Astrocyte (in vitro differentiated cells and primary cell): Measurements from ENCODE around the gene P2RY12. TPM values are rescaled to one million over a fixed set of nuclear protein-coding genes. Genes with fewer than 3 reads are reported as not detected.

Experiments used
- DNase-seq: peaks from one replicate; pipeline ENCODE4 v3.0.0-alpha.2; 2010; ENCODE audit warnings: low read depth
- FAIRE-seq: peaks from 2 replicates; lab custom pipeline; 2011; peaks lifted over from hg19 to GRCh38; lab: Jason Lieb, UNC
- H2AFZ ChIP-seq: 2 replicates; pipeline ENCODE4 v1.6.0; 2012; ENCODE audit warnings: low read depth, low read length, inconsistent platforms
- H3K27ac ChIP-seq: 2 replicates; pipeline ENCODE4 v1.5.1; 2011; ENCODE audit warnings: low read depth, low read length, inconsistent platforms
- H3K27me3 ChIP-seq: 2 replicates; pipeline ENCODE4 v1.6.0; 2011; ENCODE audit warnings: low read length, inconsistent platforms; ENCODE audit not compliant: insufficient read depth
- H3K36me3 ChIP-seq: 2 replicates; pipeline ENCODE4 v1.5.1; 2011; ENCODE audit warnings: low read length, inconsistent platforms; ENCODE audit not compliant: insufficient read depth
- H3K4me1 ChIP-seq: 2 replicates; pipeline ENCODE4 v1.5.1; 2011; ENCODE audit warnings: low read length, inconsistent platforms; ENCODE audit not compliant: insufficient read depth
- H3K4me2 ChIP-seq: 2 replicates; pipeline ENCODE4 v1.6.0; 2012; ENCODE audit warnings: low read length, inconsistent platforms
- H3K4me3 ChIP-seq: 2 replicates; pipeline ENCODE4 v1.5.1; 2011; ENCODE audit warnings: low read depth, mild to moderate bottlenecking, low read length, inconsistent platforms; ENCODE audit not compliant: insufficient read depth
- H3K79me2 ChIP-seq: 2 replicates; pipeline ENCODE4 v1.6.0; 2012; ENCODE audit warnings: mild to moderate bottlenecking, low read length, inconsistent platforms; ENCODE audit not compliant: insufficient read depth
- H3K9ac ChIP-seq: 2 replicates; pipeline ENCODE4 v1.6.0; 2012; ENCODE audit warnings: mild to moderate bottlenecking, low read length, inconsistent platforms
- H3K9me3 ChIP-seq: 2 replicates; pipeline ENCODE4 v1.5.1; 2012; ENCODE audit warnings: low read depth, mild to moderate bottlenecking, low read length, inconsistent platforms; ENCODE audit not compliant: insufficient read depth
- H4K20me1 ChIP-seq: 2 replicates; pipeline ENCODE4 v1.6.0; 2012; ENCODE audit warnings: low read length, inconsistent platforms; ENCODE audit not compliant: insufficient read depth
- H3K27ac Mint-ChIP-seq: one replicate; pipeline ENCODE4 v1.8.0; 2021; ENCODE audit warnings: mild to moderate bottlenecking, mixed read lengths; ENCODE audit not compliant: unreplicated experiment
- H3K27me3 Mint-ChIP-seq: one replicate; pipeline ENCODE4 v1.8.0; 2021; ENCODE audit warnings: low read depth, mixed read lengths; ENCODE audit not compliant: unreplicated experiment
- H3K36me3 Mint-ChIP-seq: one replicate; pipeline ENCODE4 v1.8.0; 2021; ENCODE audit warnings: low read depth, mixed read lengths; ENCODE audit not compliant: unreplicated experiment
- H3K4me1 Mint-ChIP-seq: one replicate; pipeline ENCODE4 v1.8.0; 2021; ENCODE audit warnings: low read depth, mixed read lengths; ENCODE audit not compliant: unreplicated experiment
- H3K4me3 Mint-ChIP-seq: one replicate; pipeline ENCODE4 v1.8.0; 2021; ENCODE audit warnings: mild to moderate bottlenecking, moderate library complexity, mixed read lengths; ENCODE audit not compliant: unreplicated experiment
- H3K9me3 Mint-ChIP-seq: one replicate; pipeline ENCODE4 v1.8.0; 2021; ENCODE audit warnings: mild to moderate bottlenecking, mixed read lengths; ENCODE audit not compliant: unreplicated experiment
- CTCF ChIP-seq: IDR thresholded peaks from 2 replicates; pipeline ENCODE4 v1.5.1; 2011; ENCODE audit warnings: low read depth, mild to moderate bottlenecking, inconsistent platforms, low read length, moderate library complexity; ENCODE audit not compliant: insufficient read depth
- EZH2 ChIP-seq: IDR thresholded peaks from 2 replicates; pipeline ENCODE4 v1.6.1; 2012; ENCODE audit warnings: mild to moderate bottlenecking, low read length, inconsistent platforms; ENCODE audit not compliant: insufficient read depth
- total RNA-seq: library from RNA; stranded (reverse); gene quantifications from 2 replicates; pipeline ENCODE4 v1.2.1, GENCODE V29; 2021

The P2RY12 gene
- total RNA-seq, 1 donor from 2014 or later: not detected

- H3K79me2 ChIP-seq: no peaks in the 10 kb centered on the region
- H3K4me3 ChIP-seq: no peak overlapping the region
- H3K9ac ChIP-seq: no peak overlapping the region
- H3K27me3 ChIP-seq: no peaks in the 10 kb centered on the region
- H3K27me3 Mint-ChIP-seq: no peaks in the 10 kb centered on the region
- H3K4me3 Mint-ChIP-seq: no peak overlapping the region
- DNase-seq: no peak
- H3K4me1 ChIP-seq: no peaks in the 10 kb centered on the region
- H3K4me2 ChIP-seq: no peak overlapping the region
- peak; percentile 68 for FAIRE-seq
- H3K27ac ChIP-seq: no peak overlapping the region
- H3K27ac Mint-ChIP-seq: no peak overlapping the region
- no peaks in the 10 kb centered on the region for H3K9me3 ChIP-seq
- no peak for TF ChIP-seq CTCF
- no peak for TF ChIP-seq EZH2
- peaks cover 16% of the 10 kb centered on the region for H3K4me1 Mint-ChIP-seq
- no peaks in the 10 kb centered on the region for H3K9me3 Mint-ChIP-seq
- H4K20me1 ChIP-seq: no peaks in the 10 kb centered on the region
- no peak overlapping the region for H2AFZ ChIP-seq
- peaks cover 3% of the 10 kb centered on the region for H3K36me3 Mint-ChIP-seq
- no peaks in the 10 kb centered on the region for H3K36me3 ChIP-seq
These were observed 7.2 kb upstream of the P2RY12 start for GRCh38 chr3:151391720-151392119.

- Histone ChIP-seq H2AFZ (no peak overlapping the region), H3K4me2 (no peak overlapping the region), H3K4me1 (no peaks in the 10 kb centered on the region), H3K27ac (no peak overlapping the region), H3K4me3 (no peak overlapping the region), H3K27me3 (no peaks in the 10 kb centered on the region), H4K20me1 (no peaks in the 10 kb centered on the region), H3K9me3 (no peaks in the 10 kb centered on the region), H3K9ac (no peak overlapping the region), H3K36me3 (no peaks in the 10 kb centered on the region), H3K79me2 (no peaks in the 10 kb centered on the region)
- FAIRE-seq (no peak), DNase-seq (no peak)
- Mint-ChIP-seq H3K36me3 (peaks cover 2% of the 10 kb centered on the region), H3K4me3 (no peak overlapping the region), H3K27me3 (no peaks in the 10 kb centered on the region), H3K27ac (no peak overlapping the region), H3K4me1 (peaks cover 6% of the 10 kb centered on the region), H3K9me3 (no peaks in the 10 kb centered on the region)
- TF ChIP-seq CTCF (no peak), EZH2 (no peak)
These were observed 3.3 kb upstream of the P2RY12 start for GRCh38 chr3:151387842-151388241.

DNA sequence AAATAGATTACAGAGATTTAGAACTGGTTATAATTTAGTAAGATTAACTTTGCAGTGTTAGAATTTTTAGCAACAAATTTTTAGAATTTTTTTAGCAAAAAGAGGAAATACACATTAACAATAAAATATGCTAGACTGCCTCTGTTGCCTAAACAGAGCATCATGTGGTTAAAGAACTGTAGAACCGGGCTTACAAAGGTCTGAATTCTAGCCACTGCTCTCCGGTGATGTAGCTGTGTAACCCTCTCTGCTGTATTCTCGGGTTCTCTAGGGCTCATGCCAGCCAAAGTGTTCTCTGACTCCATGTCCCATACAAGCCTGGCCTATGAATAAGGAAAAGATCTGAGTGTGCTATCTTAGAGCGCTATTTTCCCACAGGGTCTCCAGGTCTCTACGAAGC lies 2.9 kb upstream of the P2RY12 start:
- FAIRE-seq (no peak), DNase-seq (no peak)
- Histone ChIP-seq H3K4me1 (no peaks in the 10 kb centered on the region), H3K4me2 (no peak overlapping the region), H3K4me3 (no peak overlapping the region), H3K27ac (no peak overlapping the region), H3K36me3 (no peaks in the 10 kb centered on the region), H3K9ac (no peak overlapping the region), H3K27me3 (no peaks in the 10 kb centered on the region), H3K79me2 (no peaks in the 10 kb centered on the region), H3K9me3 (no peaks in the 10 kb centered on the region), H4K20me1 (no peaks in the 10 kb centered on the region), H2AFZ (no peak overlapping the region)
- no peaks in the 10 kb centered on the region for H3K9me3 Mint-ChIP-seq
- peaks cover 9% of the 10 kb centered on the region for H3K4me1 Mint-ChIP-seq
- H3K36me3 Mint-ChIP-seq: peaks cover 2% of the 10 kb centered on the region
- H3K27ac Mint-ChIP-seq: no peak overlapping the region
- H3K4me3 Mint-ChIP-seq: no peak overlapping the region
- TF ChIP-seq CTCF (no peak), EZH2 (no peak)
- no peaks in the 10 kb centered on the region for H3K27me3 Mint-ChIP-seq
